ENCODE data around the gene CFAP61.
A peak's percentile ranks its signal among the peaks of the same experiment; 100 is the strongest.
"Not testable (repeated sequence)": the region's sequence is repeated elsewhere in the genome, so short reads cannot be mapped to it uniquely, and the experiment has no call there.

CFAP61 gene

DNA sequence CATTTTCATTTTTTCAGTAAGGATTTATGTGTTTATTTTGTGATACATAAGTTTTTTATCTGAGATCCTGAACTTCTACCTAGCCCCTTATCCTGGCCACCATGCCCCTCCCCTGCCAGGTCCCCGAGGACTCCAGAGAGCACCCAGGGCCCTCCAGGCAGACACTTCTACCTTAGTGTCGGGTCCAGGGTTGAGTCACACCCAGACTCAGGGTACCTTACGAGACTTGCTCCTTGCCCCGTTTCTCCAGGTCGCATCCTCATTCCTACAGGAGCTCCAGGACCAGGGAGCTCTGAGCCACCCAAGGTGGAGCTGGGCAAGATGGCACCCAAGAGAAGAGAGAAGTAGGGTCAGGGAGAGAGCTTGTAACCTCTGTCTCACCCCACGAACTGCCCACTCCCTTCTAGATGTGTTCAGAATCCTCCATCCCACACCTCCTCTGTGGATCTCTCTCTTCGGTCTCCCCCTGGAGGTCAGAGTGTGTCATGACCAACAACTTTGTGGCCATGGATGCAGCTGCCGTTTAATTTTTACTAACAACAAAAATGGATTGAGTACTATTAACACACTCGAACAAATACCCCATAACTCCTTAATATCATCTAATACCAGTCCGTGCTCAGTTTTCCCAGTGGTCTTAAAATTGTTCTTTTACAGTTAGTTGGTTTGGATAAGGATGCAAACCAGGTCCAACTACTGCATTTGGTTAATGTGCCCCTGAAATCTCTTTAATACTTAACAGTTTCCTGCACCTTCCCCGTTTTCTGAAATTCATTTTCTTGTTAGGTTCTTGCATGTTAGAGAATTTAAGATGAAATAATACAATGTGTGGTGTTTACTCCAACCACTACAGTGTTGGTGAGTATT, 185.0 kb downstream of the CFAP61 start:
- peak; percentile 59 for DNase-seq

DNA sequence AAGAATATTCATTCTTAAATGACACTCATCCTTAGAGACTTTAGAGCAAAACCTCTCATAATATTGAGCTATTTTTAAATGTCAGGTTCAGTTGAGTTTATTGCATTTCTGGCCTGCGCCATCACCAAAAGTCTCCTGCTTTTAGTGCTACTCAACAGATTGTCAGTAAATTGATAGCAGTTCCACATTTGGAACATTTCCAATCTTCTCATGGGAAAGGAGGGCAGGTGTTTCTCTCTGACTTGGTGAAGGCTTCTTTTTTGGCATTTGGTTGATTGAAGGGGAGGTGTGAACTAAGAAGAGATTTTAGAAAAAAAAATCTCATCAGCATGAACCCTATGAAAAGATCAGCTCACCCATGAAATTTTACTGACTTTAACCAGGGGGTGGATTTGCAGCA, 189.6 kb downstream of the CFAP61 start:
- no peak for DNase-seq

- not testable (repeated sequence) for DNase-seq
These were observed 192.1 kb downstream of the CFAP61 start for GRCh38 chr20:20244384-20244783.

DNA sequence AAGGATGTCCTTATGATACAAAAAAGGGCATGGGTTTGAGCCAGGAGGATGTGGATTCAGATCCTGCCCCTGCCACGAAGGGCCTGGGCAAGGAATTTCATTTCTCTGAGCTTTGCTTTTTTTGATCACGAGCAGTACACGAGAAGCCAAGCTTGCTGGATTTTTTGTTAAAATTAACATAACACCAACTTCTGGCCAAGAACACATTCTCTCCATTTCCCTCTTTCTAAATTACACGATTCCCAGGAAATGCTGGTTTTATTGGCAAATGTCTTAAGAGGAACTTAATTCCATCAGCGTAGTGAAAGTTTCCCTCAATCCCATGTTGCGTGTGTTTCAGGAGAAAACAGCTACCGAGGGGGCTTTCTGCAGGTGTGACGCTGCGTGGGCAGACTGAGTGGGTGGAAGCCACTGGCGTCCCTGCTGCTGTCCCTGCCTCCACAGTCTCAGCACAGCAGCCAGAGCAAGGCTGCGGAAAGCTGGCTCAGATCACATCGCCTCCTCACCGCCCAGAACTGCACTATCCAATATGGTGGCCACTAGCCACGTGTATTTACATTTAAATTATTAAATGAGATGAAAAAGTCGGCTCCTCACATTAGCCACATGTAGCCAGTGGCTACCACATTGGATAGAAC, 194.8 kb downstream of the CFAP61 start:
- no peak for DNase-seq

- no peak for DNase-seq
These were observed 196.4 kb downstream of the CFAP61 start for GRCh38 chr20:20248620-20249200.

- DNase-seq, result no peak
These were observed 199.0 kb downstream of the CFAP61 start for GRCh38 chr20:20251317-20251716.

GRCh38 chr20:20251836-20252235, 199.5 kb downstream of the CFAP61 start:
- no peak for DNase-seq

DNA sequence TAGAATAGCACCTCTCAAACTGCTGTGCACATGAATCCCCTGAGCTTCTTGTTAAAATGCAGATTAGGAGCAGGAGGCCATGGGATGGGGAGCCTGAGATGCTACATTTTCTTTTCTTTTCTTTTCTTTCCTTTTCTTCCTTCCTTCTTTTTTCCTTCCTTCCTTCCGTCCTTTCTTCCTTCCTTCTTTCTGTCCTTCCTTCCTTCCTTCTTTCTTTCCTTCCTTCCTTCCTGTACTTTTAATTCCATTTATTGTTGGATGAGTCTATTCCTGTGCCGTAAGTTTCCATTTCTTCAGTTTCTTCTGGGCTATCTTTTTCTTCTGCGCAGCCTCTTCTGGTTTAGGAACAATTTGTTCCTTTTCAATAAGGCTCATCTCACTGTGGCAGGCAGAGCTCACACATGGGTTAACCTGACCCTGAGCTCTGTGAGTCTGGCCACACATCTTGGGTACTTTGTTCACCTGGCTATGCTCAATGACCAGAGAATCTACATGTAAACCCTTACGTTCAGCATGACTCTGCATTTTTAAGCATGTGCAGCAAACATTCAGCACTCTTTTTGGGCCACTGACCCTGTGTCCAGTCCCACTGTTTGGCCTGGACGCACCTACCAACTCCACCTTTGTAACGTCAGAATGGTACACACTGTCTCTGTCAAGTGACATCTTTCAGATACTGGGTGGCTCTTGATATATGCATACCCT, 200.9 kb downstream of the CFAP61 start:
- no peak for DNase-seq

DNA sequence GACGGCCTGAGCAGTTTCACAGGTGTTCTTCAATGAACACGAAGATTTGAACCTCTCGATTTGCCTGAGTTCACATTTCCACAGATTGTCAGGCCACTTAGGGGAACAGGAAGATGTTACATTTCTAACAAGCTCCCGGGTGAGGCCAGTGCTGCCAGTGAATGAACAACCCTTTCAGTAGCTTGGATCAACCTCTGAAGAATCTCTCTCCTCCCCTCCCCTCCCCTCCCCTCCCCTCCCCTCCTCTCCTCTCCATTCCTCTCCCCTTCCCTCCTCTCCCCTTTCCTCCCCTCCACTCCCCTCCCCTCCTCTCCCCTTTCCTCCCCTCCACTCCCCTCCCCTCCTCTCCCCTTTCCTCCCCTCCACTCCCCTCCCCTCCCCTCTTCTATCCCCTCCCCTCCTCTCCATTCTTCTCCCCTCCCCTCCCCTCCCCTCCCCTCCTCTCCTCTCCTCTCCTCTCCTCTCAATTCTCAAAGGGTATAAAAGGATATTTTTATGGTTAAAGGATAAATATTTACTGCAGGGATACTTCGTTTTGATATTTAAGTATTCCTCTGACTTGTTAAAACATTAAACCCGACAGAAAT, 201.5 kb downstream of the CFAP61 start:
- no peak for DNase-seq

- no peak for DNase-seq
These were observed 202.8 kb downstream of the CFAP61 start for GRCh38 chr20:20255099-20255498.

DNA sequence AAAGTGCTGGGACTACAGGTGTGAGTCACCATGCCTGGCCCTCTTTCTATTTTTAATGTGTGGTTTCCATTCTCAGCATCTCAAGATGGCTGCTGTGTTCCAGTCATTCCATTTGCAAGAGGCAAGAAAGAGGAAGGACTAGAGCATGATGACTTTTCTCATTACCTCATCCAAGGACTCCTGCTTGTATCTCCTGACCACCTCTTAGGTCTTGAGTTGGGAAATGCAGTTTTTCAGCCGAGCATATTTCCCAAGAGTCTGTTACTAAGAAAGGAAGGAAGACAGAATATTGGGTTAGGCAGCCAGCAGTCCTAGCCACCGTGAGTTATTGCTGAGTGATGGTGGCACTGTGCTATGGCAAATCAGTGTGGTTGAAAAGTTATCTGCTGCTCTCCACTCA, 207.2 kb downstream of the CFAP61 start:
- no peak for DNase-seq

- DNase-seq, result no peak
These were observed 208.8 kb downstream of the CFAP61 start for GRCh38 chr20:20261159-20261558.

- DNase-seq, result no peak
These were observed 212.9 kb downstream of the CFAP61 start for GRCh38 chr20:20265210-20265609.

DNA sequence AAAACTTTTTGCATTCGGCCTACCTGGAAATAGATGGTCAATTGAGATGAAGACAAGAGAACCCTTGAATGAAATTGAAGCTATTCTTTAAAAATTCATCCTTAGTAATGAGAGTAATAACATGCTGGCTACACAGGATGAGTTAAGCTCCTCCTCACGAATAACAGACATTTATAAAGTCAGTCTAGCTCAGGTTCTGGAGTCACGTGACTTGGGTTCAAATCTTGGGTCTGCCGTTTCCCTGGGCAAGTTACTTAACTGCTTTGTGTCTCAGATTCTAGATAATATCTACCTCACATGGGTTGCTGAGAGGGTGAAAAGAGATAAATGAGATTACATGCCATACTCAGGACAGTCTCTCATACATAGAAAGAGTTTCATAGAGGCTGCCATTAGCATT, 214.2 kb downstream of the CFAP61 start:
- DNase-seq, result no peak

GRCh38 chr20:20267685-20268370, 215.5 kb downstream of the CFAP61 start:
- no peak for DNase-seq

DNA sequence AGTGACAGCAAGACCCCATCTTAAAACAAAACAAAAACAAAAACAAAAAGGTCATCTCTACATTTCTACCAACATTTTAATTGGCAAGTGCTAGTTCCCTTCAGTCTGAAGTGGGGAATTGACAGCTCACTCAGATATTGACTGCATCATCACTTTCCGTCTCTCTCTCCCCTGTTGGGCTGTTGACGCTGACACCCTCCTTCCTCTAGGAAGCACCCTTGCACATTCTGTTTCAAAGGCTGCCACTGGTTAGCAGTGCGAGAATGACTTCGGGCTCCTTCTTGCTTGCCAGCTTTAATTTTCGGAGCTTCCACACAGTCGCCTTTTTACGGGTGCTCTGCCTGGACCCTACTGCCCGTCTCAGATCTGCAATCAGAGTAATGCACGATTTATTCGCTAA, 218.9 kb downstream of the CFAP61 start:
- no peak for DNase-seq

GRCh38 chr20:20272686-20273085, 220.4 kb downstream of the CFAP61 start:
- DNase-seq, result no peak

DNA sequence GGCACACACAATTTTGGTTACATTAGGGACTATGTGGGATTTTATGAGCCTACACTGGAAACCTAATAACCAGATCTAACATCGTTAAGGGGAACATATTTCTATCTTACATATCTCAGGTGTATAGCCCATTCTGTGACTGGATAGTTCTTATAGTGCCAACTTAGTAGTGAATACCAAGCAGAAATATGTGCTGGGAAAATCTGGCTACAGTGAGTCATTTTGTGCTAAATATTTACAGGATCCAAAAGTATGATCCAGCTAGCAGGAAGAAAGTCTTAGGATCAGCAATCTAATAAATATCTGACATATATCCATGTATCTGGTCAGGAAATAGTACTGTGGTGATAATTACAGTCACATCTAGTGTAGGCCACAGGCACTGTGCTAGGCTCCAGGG, 221.0 kb downstream of the CFAP61 start:
- no peak for DNase-seq

GRCh38 chr20:20274821-20275220, 222.5 kb downstream of the CFAP61 start:
- no peak for DNase-seq

DNA sequence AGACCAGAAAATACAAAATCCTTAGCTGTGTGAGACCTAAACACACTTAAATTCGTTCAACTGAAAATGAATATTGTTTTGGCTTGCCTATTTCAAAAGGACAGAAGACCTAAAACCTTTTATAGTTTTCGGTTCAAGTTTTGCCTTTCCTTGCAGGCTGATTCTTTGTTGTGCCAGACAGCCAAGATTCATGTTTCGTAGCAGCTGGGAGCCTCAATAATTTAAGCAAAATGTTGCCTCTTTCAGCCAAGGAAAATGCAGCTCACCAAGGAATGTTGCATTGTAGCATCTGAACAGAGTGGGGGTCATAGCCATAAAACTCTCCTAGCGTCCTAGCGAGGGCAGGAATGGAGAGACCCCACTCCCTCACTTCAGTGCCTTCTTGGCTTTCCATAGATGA, 223.3 kb downstream of the CFAP61 start:
- no peak for DNase-seq

DNA sequence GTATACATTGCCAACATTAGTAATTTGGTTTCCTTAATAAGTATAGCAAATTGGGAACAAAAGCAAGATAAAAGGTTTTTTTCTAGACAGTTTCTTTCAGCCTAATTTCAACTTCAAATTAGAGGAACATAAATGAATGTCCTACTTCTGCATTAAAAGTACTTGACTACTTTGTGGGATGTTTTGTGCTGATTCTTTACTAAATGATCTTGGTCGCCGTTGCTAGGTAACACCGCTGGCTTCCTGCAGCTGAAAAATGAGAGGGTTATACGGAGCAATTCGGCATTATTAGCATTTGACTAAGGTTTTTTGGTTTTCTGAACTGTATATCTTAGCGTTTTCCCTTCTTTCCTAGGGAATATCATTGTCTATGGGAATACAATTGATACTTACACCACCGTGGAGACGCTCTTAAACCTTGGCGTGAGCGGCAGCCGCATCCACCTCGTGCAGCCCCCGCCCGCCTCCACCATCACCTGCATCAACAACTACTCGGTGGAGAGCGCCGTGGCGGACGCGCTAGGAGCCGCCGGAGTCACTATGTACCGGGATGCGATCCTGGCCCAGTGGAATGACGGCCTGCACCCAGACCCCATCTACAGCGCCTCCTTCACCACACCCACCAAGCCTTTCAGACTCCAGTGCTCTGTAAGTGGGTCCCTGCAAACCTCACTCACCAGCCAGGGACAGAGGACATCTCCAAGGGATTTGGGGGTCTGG, 224.6 kb downstream of the CFAP61 start:
- DNase-seq, result no peak

GRCh38 chr20:20277894-20278335, 225.6 kb downstream of the CFAP61 start:
- DNase-seq, result no peak
